IMR-90 (cell line): ENCODE results near the gene SEMA4D. TPM values are rescaled to one million over a fixed set of nuclear protein-coding genes. Genes with fewer than 3 reads are reported as not detected.

ENCODE experiments used
- ATAC-seq: fragments of 200-7000 bp; cut with Tn5 transposase; 2 replicates; pipeline ENCODE4 v1.9.1; 2020; ENCODE audit warnings: low read depth, mild to moderate bottlenecking, moderate library complexity
- BruUV-seq: library from RNA; stranded (reverse); fragments of 400-500 nt; replicated peaks from 2 replicates; lab custom pipeline; 2021; lab: Mats Ljungman, UMichigan
- CTCF ChIA-PET: fragments of 300-600 bp; formaldehyde crosslinking; extraction: SDS; loops from one replicate; lab custom pipeline; 2021; ENCODE audit warnings: antibody characterized with exemption; lab: Yijun Ruan, JAX
- POLR2A ChIA-PET: fragments of 300-600 bp; sonication (Branson Sonifier 250); formaldehyde crosslinking; loops from one replicate; lab custom pipeline; 2022; ENCODE audit warnings: antibody characterized with exemption; ENCODE audit not compliant: unreplicated experiment; lab: Charles Lee
- DNase-seq: peaks from one replicate; pipeline ENCODE4 v3.0.0; 2013
- H2AFZ ChIP-seq: replicated peaks from 2 replicates; pipeline ENCODE3; 2013; ENCODE audit warnings: low read length, mild to moderate bottlenecking; ENCODE audit not compliant: poor library complexity
- H2AK5ac ChIP-seq: 2 replicates; pipeline ENCODE4 v1.6.1; 2013; ENCODE audit warnings: low read depth, low read length, inconsistent platforms
- H2AK9ac ChIP-seq: replicated peaks from 2 replicates; pipeline ENCODE3; 2013; ENCODE audit warnings: mild to moderate bottlenecking, low read depth, low read length, moderate library complexity; ENCODE audit not compliant: poor library complexity
- H2BK120ac ChIP-seq: 2 replicates; pipeline ENCODE4 v1.6.1; 2013; ENCODE audit warnings: low read depth, low read length, inconsistent platforms
- H2BK15ac ChIP-seq: 3 replicates; pipeline ENCODE4 v1.6.1; 2013; ENCODE audit warnings: low read depth, low read length, inconsistent platforms
- H2BK20ac ChIP-seq: 2 replicates; pipeline ENCODE4 v1.6.1; 2013; ENCODE audit warnings: low read depth, mild to moderate bottlenecking, inconsistent platforms, low read length, moderate library complexity
- H2BK5ac ChIP-seq: 2 replicates; pipeline ENCODE4 v1.6.1; 2013; ENCODE audit warnings: mild to moderate bottlenecking, low read depth, low read length, inconsistent platforms; ENCODE audit not compliant: poor library complexity, severe bottlenecking
- H3K14ac ChIP-seq: replicated peaks from 2 replicates; pipeline ENCODE4 v1.6.1; 2013; ENCODE audit warnings: low read depth, low read length, inconsistent platforms
- H3K18ac ChIP-seq: 2 replicates; pipeline ENCODE4 v1.6.1; 2013; ENCODE audit warnings: low read depth, low read length, control low read depth
- H3K23ac ChIP-seq: 2 replicates; pipeline ENCODE4 v1.6.1; 2013; ENCODE audit warnings: low read depth, low read length, inconsistent platforms
- H3K27ac ChIP-seq: 2 replicates; pipeline ENCODE4 v1.5.1; 2013; ENCODE audit warnings: mild to moderate bottlenecking, control low read depth, low read length; ENCODE audit not compliant: insufficient read depth
- H3K27me3 ChIP-seq: 2 replicates; pipeline ENCODE4 v1.6.1; 2013; ENCODE audit warnings: low read length; ENCODE audit not compliant: control insufficient read depth, insufficient read depth
- H3K36me3 ChIP-seq: 2 replicates; pipeline ENCODE4 v1.6.1; 2013; ENCODE audit warnings: low read length, mixed read lengths; ENCODE audit not compliant: control insufficient read depth, insufficient read depth
- H3K4ac ChIP-seq: 2 replicates; pipeline ENCODE4 v1.6.1; 2013; ENCODE audit warnings: low read depth, low read length, inconsistent platforms
- H3K4me1 ChIP-seq: 2 replicates; pipeline ENCODE4 v1.6.1; 2013; ENCODE audit warnings: low read length, mixed read lengths; ENCODE audit not compliant: control insufficient read depth, insufficient read depth
- H3K4me2 ChIP-seq: 2 replicates; pipeline ENCODE4 v1.6.1; 2013; ENCODE audit warnings: low read depth, mild to moderate bottlenecking, control low read depth, low read length, moderate library complexity
- H3K4me3 ChIP-seq: 2 replicates; pipeline ENCODE4 v1.5.1; 2013; ENCODE audit warnings: low read depth, mild to moderate bottlenecking, control low read depth, low read length, moderate library complexity; ENCODE audit not compliant: insufficient read depth
- H3K56ac ChIP-seq: 2 replicates; pipeline ENCODE4 v1.6.1; 2013; ENCODE audit warnings: low read length, inconsistent platforms; ENCODE audit not compliant: insufficient read depth; ENCODE audit errors: extremely low read depth
- H3K79me1 ChIP-seq, 2 experiments: 2 replicates each; pipeline ENCODE4 v1.6.1; 2013; ENCODE audit warnings: low read length in 2 of 2, inconsistent platforms in 1 of 2, low read depth in 1 of 2
- H3K9ac ChIP-seq: 2 replicates; pipeline ENCODE4 v1.6.1; 2013; ENCODE audit warnings: low read depth, low read length, control low read depth
- H3K9me1 ChIP-seq: 2 replicates; pipeline ENCODE4 v1.6.1; 2013; ENCODE audit warnings: low read length, inconsistent platforms; ENCODE audit not compliant: insufficient read depth
- H3K9me3 ChIP-seq: 2 replicates; pipeline ENCODE4 v1.6.1; 2013; ENCODE audit warnings: low read length; ENCODE audit not compliant: control insufficient read depth, insufficient read depth
- H4K20me1 ChIP-seq: 2 replicates; pipeline ENCODE4 v1.6.1; 2013; ENCODE audit warnings: low read length, inconsistent platforms; ENCODE audit not compliant: insufficient read depth
- H4K5ac ChIP-seq: 2 replicates; pipeline ENCODE4 v1.6.1; 2013; ENCODE audit warnings: mild to moderate bottlenecking, low read depth, low read length, control low read depth
- H4K8ac ChIP-seq, 2 experiments: 2 replicates each; pipeline ENCODE4 v1.6.1; 2013; ENCODE audit warnings: low read depth in 2 of 2, low read length in 2 of 2, control low read depth in 1 of 2, inconsistent platforms in 1 of 2
- H4K91ac ChIP-seq: 2 replicates; pipeline ENCODE4 v1.6.1; 2013; ENCODE audit warnings: low read depth, low read length, inconsistent platforms; ENCODE audit not compliant: insufficient read depth
- CEBPB ChIP-seq: IDR thresholded peaks from 2 replicates; pipeline ENCODE4 v1.6.1; 2012; ENCODE audit warnings: low read depth, low read length, improper control_type of control experiment
- MXI1 ChIP-seq: IDR thresholded peaks from 2 replicates; pipeline ENCODE4 v1.6.1; 2012; ENCODE audit warnings: low read depth, mild to moderate bottlenecking, low read length, moderate library complexity, borderline replicate concordance
- WGBS, 2 experiments: methylation state at CpG; one replicate each; pipeline versions ENCODE4 v1.1.5 to v1.1.7; 2013; ENCODE audit warnings: missing lambda C conversion rate in 2 of 2; ENCODE audit not compliant: insufficient read length in 1 of 2; ENCODE audit errors: extremely low coverage in 2 of 2; 5-methylcytosine and 5-hydroxymethylcytosine counted together
- dilution Hi-C: fragments of 300-500 bp; cut with HindIII; formaldehyde crosslinking; loops from one replicate; pipeline ENCODE4 v1.14.3; 2018; ENCODE audit warnings: low sequenced_read_pairs; ENCODE audit not compliant: unreplicated experiment
- in situ Hi-C: fragments of 300-500 bp; cut with MboI; formaldehyde crosslinking; loops from 3 replicates; pipeline ENCODE4 v1.14.3; 2019; ENCODE audit warnings: low sequenced_read_pairs, inconsistent platforms, mixed read lengths
- intact Hi-C: fragments of 100-400 bp; cut with micrococcal nuclease; formaldehyde crosslinking; loops from 2 replicates; pipeline ENCODE4 v1.10.0; 2022
- polyA plus RNA-seq, 3 experiments: library from polyadenylated mRNA; depleted of rRNA; stranded (reverse); fragments of >200 nt; gene quantifications; 2 replicates each; pipeline ENCODE4 v1.2.3, GENCODE V29; 2012; ENCODE audit warnings: low replicate concordance in 1 of 3
- total RNA-seq: library from RNA; depleted of rRNA; stranded (reverse); fragments of >200 nt; gene quantifications from 2 replicates; pipeline ENCODE4 v1.2.3, GENCODE V29; 2012
- TF ChIP-seq, protein P1 (sequence below): fragments of 150-350 bp; IDR thresholded peaks from 2 replicates; pipeline ENCODE4 v1.6.1; 2016; ENCODE audit warnings: low read depth, mild to moderate bottlenecking, low read length, moderate library complexity, borderline replicate concordance

The SEMA4D gene
- total and polyA plus RNA-seq, 2 of the 4 experiments (the other 2 are of a cell fraction): 0.90 to 1.5 TPM

DNA sequence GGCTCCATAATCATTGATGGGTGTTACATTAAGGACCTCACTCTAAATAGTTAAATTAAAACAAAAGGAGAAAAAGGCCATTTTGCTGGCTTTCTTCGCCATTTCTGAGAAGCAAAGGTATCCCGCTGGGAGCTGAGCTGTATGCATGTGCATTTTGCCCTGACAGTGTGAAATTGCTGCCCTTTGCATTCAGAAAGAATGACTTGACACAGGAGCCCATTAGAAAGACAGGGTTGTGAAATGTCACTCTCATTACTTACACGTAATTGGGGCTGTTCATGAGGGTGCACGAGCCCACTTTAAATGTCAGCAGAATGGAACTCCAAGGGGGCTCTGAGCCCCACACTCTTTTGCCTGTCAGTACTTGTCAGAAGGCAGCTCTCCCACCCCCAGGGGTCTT, 85.0 kb downstream of the SEMA4D start:
- H3K4ac ChIP-seq: no peak overlapping the region
- no peak overlapping the region for H4K91ac ChIP-seq
- DNase-seq (no peak), ATAC-seq (no peak)
- H3K27me3 ChIP-seq: no peaks in the 10 kb centered on the region
- intact Hi-C loops (no loop called here), dilution Hi-C loops (no loop called here), in situ Hi-C loops (no loop called here)
- H3K9me1 ChIP-seq: no peaks in the 10 kb centered on the region; the same call in 1 of the 2 replicates
- H3K23ac ChIP-seq: no peak overlapping the region
- H2BK5ac ChIP-seq: no peak overlapping the region
- POLR2A ChIA-PET: no interaction called here
- no peak overlapping the region for H2AK5ac ChIP-seq
- no peak overlapping the region for H3K56ac ChIP-seq
- H3K36me3 ChIP-seq: no peaks in the 10 kb centered on the region; the same call in 1 of the 2 replicates
- H3K4me1 ChIP-seq: peaks cover 4% of the 10 kb centered on the region; the same call in 1 of the 2 replicates
- H2AFZ ChIP-seq: no peak overlapping the region
- H3K14ac ChIP-seq: no peak overlapping the region
- H3K9ac ChIP-seq: no peak overlapping the region
- H3K79me1 ChIP-seq: no peaks in the 10 kb centered on the region
- H3K9me3 ChIP-seq: peaks cover 2% of the 10 kb centered on the region; the same call in 1 of the 2 replicates
- no peaks in the 10 kb centered on the region for H4K20me1 ChIP-seq
- H3K4me3 ChIP-seq: no peak overlapping the region
- H2BK120ac ChIP-seq: no peak overlapping the region
- H3K18ac ChIP-seq: no peak overlapping the region
- WGBS, 2 experiments: 67% methylated on average over 1 of the region's 4 CpGs; no CpG with 5 or more reads in 1 of the 2 experiments
- no peak overlapping the region for H2BK20ac ChIP-seq
- H2AK9ac ChIP-seq: no peak overlapping the region
- BruUV-seq: no TSS peak
- TF ChIP-seq, protein P1, sequence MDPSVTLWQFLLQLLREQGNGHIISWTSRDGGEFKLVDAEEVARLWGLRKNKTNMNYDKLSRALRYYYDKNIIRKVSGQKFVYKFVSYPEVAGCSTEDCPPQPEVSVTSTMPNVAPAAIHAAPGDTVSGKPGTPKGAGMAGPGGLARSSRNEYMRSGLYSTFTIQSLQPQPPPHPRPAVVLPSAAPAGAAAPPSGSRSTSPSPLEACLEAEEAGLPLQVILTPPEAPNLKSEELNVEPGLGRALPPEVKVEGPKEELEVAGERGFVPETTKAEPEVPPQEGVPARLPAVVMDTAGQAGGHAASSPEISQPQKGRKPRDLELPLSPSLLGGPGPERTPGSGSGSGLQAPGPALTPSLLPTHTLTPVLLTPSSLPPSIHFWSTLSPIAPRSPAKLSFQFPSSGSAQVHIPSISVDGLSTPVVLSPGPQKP: no peak
- TF ChIP-seq MXI1: no peak
- TF ChIP-seq CEBPB: no peak
- no peak overlapping the region for H4K5ac ChIP-seq
- no peak overlapping the region for H4K8ac ChIP-seq
- H3K4me2 ChIP-seq: no peak overlapping the region
- H2BK15ac ChIP-seq: no peak overlapping the region
- CTCF ChIA-PET: no interaction called here
- H3K27ac ChIP-seq: no peak overlapping the region
